ENCODE measurements around the gene BMERB1.
A peak's percentile ranks its signal among the peaks of the same experiment; 100 is the strongest.

The BMERB1 gene

GRCh38 chr16:15608398-15609285 lies 174.3 kb downstream of the BMERB1 start:
- H3K56ac ChIP-seq (ENCODE audit: low read length): no peak overlapping the region
- H3K4ac ChIP-seq (ENCODE audit: low read depth, low read length): no peak overlapping the region
- no peak overlapping the region for H3K27ac ChIP-seq (ENCODE audit: low read depth, low read length)
- no peak overlapping the region for H2BK5ac ChIP-seq (ENCODE audit: low read length)
- H2BK120ac ChIP-seq (ENCODE audit: low read depth, low read length): no peak overlapping the region
- no peak overlapping the region for H4K5ac ChIP-seq (ENCODE audit: low read length)
- no peak overlapping the region for H3K4me2 ChIP-seq (ENCODE audit: low read length)
- H3K9ac ChIP-seq (ENCODE audit: low read length): no peak overlapping the region
- H3K4me3 ChIP-seq (ENCODE audit: low read length): no peak overlapping the region
- no peak overlapping the region for H2AK5ac ChIP-seq (ENCODE audit: low read length)
- H3K18ac ChIP-seq (ENCODE audit: low read length): no peak overlapping the region
- no peaks in the 10 kb centered on the region for H3K79me2 ChIP-seq (ENCODE audit: control insufficient read depth, insufficient read depth, low read length)
- DNase-seq: no peak
- no peaks in the 10 kb centered on the region for H3K4me1 ChIP-seq (ENCODE audit: control insufficient read depth, low read depth, low read length)
- WGBS (ENCODE audit: extremely low coverage, insufficient coverage, low lambda C conversion rate): no CpG with 5 or more reads among the region's 19 CpGs
- H3K79me1 ChIP-seq (ENCODE audit: low read length): no peaks in the 10 kb centered on the region
- no peak overlapping the region for H3K23ac ChIP-seq (ENCODE audit: low read length)
- no peaks in the 10 kb centered on the region for H3K27me3 ChIP-seq (ENCODE audit: insufficient read depth, low read length, poor library complexity)
- no peak overlapping the region for H2BK15ac ChIP-seq (replicated peaks; ENCODE audit: low read depth)
- no peak overlapping the region for H4K8ac ChIP-seq (ENCODE audit: low read depth, low read length)
- H3K36me3 ChIP-seq (ENCODE audit: control insufficient read depth, insufficient read depth, low read length): peaks cover 14% of the 10 kb centered on the region

GRCh38 chr16:15609286-15609649 lies 174.9 kb downstream of the BMERB1 start:
- Histone ChIP-seq H4K8ac (ENCODE audit: low read depth, low read length) (no peak overlapping the region), H3K36me3 (ENCODE audit: control insufficient read depth, insufficient read depth, low read length) (peaks cover 12% of the 10 kb centered on the region), H3K27ac (ENCODE audit: low read depth, low read length) (no peak overlapping the region), H3K18ac (ENCODE audit: low read length) (no peak overlapping the region), H2BK15ac (replicated peaks; ENCODE audit: low read depth) (no peak overlapping the region), H3K4ac (ENCODE audit: low read depth, low read length) (no peak overlapping the region), H3K23ac (ENCODE audit: low read length) (no peak overlapping the region), H4K5ac (ENCODE audit: low read length) (no peak overlapping the region), H2BK120ac (ENCODE audit: low read depth, low read length) (no peak overlapping the region), H3K4me3 (ENCODE audit: low read length) (no peak overlapping the region), H3K79me1 (ENCODE audit: low read length) (no peaks in the 10 kb centered on the region), H3K4me1 (ENCODE audit: control insufficient read depth, low read depth, low read length) (no peaks in the 10 kb centered on the region), H2AK5ac (ENCODE audit: low read length) (no peak overlapping the region), H3K4me2 (ENCODE audit: low read length) (no peak overlapping the region), H3K9ac (ENCODE audit: low read length) (no peak overlapping the region), H3K79me2 (ENCODE audit: control insufficient read depth, insufficient read depth, low read length) (no peaks in the 10 kb centered on the region), H3K27me3 (ENCODE audit: insufficient read depth, low read length, poor library complexity) (no peaks in the 10 kb centered on the region), H3K56ac (ENCODE audit: low read length) (no peak overlapping the region), H2BK5ac (ENCODE audit: low read length) (no peak overlapping the region)
- DNase-seq: no peak
- WGBS (ENCODE audit: extremely low coverage, insufficient coverage, low lambda C conversion rate): no CpG with 5 or more reads among the region's 6 CpGs

GRCh38 chr16:15610369-15610871 lies 176.0 kb downstream of the BMERB1 start:
- H3K56ac ChIP-seq (ENCODE audit: low read length): no peak overlapping the region
- no peak for DNase-seq
- no peak overlapping the region for H3K4me3 ChIP-seq (ENCODE audit: low read length)
- H2AK5ac ChIP-seq (ENCODE audit: low read length): no peak overlapping the region
- no peak overlapping the region for H3K4me2 ChIP-seq (ENCODE audit: low read length)
- no peaks in the 10 kb centered on the region for H3K79me2 ChIP-seq (ENCODE audit: control insufficient read depth, insufficient read depth, low read length)
- no peak overlapping the region for H3K27ac ChIP-seq (ENCODE audit: low read depth, low read length)
- no peak overlapping the region for H3K9ac ChIP-seq (ENCODE audit: low read length)
- H3K18ac ChIP-seq (ENCODE audit: low read length): no peak overlapping the region
- H2BK5ac ChIP-seq (ENCODE audit: low read length): no peak overlapping the region
- peaks cover 12% of the 10 kb centered on the region for H3K36me3 ChIP-seq (ENCODE audit: control insufficient read depth, insufficient read depth, low read length)
- WGBS (ENCODE audit: extremely low coverage, insufficient coverage, low lambda C conversion rate): no CpG with 5 or more reads among the region's 10 CpGs
- H3K4me1 ChIP-seq (ENCODE audit: control insufficient read depth, low read depth, low read length): no peaks in the 10 kb centered on the region
- no peak overlapping the region for H4K8ac ChIP-seq (ENCODE audit: low read depth, low read length)
- no peak overlapping the region for H3K23ac ChIP-seq (ENCODE audit: low read length)
- no peak overlapping the region for H3K4ac ChIP-seq (ENCODE audit: low read depth, low read length)
- no peaks in the 10 kb centered on the region for H3K27me3 ChIP-seq (ENCODE audit: insufficient read depth, low read length, poor library complexity)
- H3K79me1 ChIP-seq (ENCODE audit: low read length): no peaks in the 10 kb centered on the region
- H4K5ac ChIP-seq (ENCODE audit: low read length): no peak overlapping the region
- H2BK120ac ChIP-seq (ENCODE audit: low read depth, low read length): no peak overlapping the region
- no peak overlapping the region for H2BK15ac ChIP-seq (replicated peaks; ENCODE audit: low read depth)

- H2BK5ac ChIP-seq (ENCODE audit: low read length): no peak overlapping the region
- WGBS (ENCODE audit: extremely low coverage, insufficient coverage, low lambda C conversion rate): no CpG with 5 or more reads among the region's 7 CpGs
- H2BK120ac ChIP-seq (ENCODE audit: low read depth, low read length): no peak overlapping the region
- no peaks in the 10 kb centered on the region for H3K27me3 ChIP-seq (ENCODE audit: insufficient read depth, low read length, poor library complexity)
- H4K5ac ChIP-seq (ENCODE audit: low read length): no peak overlapping the region
- DNase-seq: no peak
- H3K27ac ChIP-seq (ENCODE audit: low read depth, low read length): no peak overlapping the region
- peaks cover 16% of the 10 kb centered on the region for H3K36me3 ChIP-seq (ENCODE audit: control insufficient read depth, insufficient read depth, low read length)
- H3K4ac ChIP-seq (ENCODE audit: low read depth, low read length): no peak overlapping the region
- H3K9ac ChIP-seq (ENCODE audit: low read length): no peak overlapping the region
- no peak overlapping the region for H3K4me2 ChIP-seq (ENCODE audit: low read length)
- H3K56ac ChIP-seq (ENCODE audit: low read length): no peak overlapping the region
- no peaks in the 10 kb centered on the region for H3K4me1 ChIP-seq (ENCODE audit: control insufficient read depth, low read depth, low read length)
- no peak overlapping the region for H2AK5ac ChIP-seq (ENCODE audit: low read length)
- H3K23ac ChIP-seq (ENCODE audit: low read length): no peak overlapping the region
- H3K18ac ChIP-seq (ENCODE audit: low read length): no peak overlapping the region
- H4K8ac ChIP-seq (ENCODE audit: low read depth, low read length): no peak overlapping the region
- no peak overlapping the region for H3K4me3 ChIP-seq (ENCODE audit: low read length)
- H3K79me1 ChIP-seq (ENCODE audit: low read length): no peaks in the 10 kb centered on the region
- H2BK15ac ChIP-seq (replicated peaks; ENCODE audit: low read depth): no peak overlapping the region
- no peaks in the 10 kb centered on the region for H3K79me2 ChIP-seq (ENCODE audit: control insufficient read depth, insufficient read depth, low read length)
Measured at GRCh38 chr16:15611610-15612009, 177.2 kb downstream of the BMERB1 start.

- Histone ChIP-seq H2AK5ac (ENCODE audit: low read length) (no peak overlapping the region), H3K4ac (ENCODE audit: low read depth, low read length) (no peak overlapping the region), H4K5ac (ENCODE audit: low read length) (no peak overlapping the region), H3K4me2 (ENCODE audit: low read length) (no peak overlapping the region), H4K8ac (ENCODE audit: low read depth, low read length) (no peak overlapping the region), H3K56ac (ENCODE audit: low read length) (no peak overlapping the region), H2BK5ac (ENCODE audit: low read length) (no peak overlapping the region), H3K23ac (ENCODE audit: low read length) (no peak overlapping the region), H3K4me3 (ENCODE audit: low read length) (no peak overlapping the region), H3K27ac (ENCODE audit: low read depth, low read length) (no peak overlapping the region), H3K27me3 (ENCODE audit: insufficient read depth, low read length, poor library complexity) (no peaks in the 10 kb centered on the region), H3K79me1 (ENCODE audit: low read length) (no peaks in the 10 kb centered on the region), H2BK15ac (replicated peaks; ENCODE audit: low read depth) (no peak overlapping the region), H2BK120ac (ENCODE audit: low read depth, low read length) (no peak overlapping the region), H3K4me1 (ENCODE audit: control insufficient read depth, low read depth, low read length) (no peaks in the 10 kb centered on the region), H3K9ac (ENCODE audit: low read length) (no peak overlapping the region), H3K79me2 (ENCODE audit: control insufficient read depth, insufficient read depth, low read length) (no peaks in the 10 kb centered on the region), H3K18ac (ENCODE audit: low read length) (no peak overlapping the region), H3K36me3 (ENCODE audit: control insufficient read depth, insufficient read depth, low read length) (peaks cover 15% of the 10 kb centered on the region)
- no CpG with 5 or more reads among the region's 4 CpGs for WGBS (ENCODE audit: extremely low coverage, insufficient coverage, low lambda C conversion rate)
- DNase-seq: peak; percentile 83
Measured at GRCh38 chr16:15613676-15614075, 179.3 kb downstream of the BMERB1 start.

Data from mesendoderm (in vitro differentiated cells).